Sigmoid colon (tissue), 4 donors: ENCODE results near the gene CYP26B1.

Experiments
- CTCF ChIP-seq, 4 experiments: fragments of 450-650 bp in 3 of 4; fragments of 200-600 bp in 1 of 4; IDR thresholded peaks; one replicate each; pipeline ENCODE4 v1.5.1; 2016 to 2019; ENCODE audit warnings: antibody characterized with exemption in 4 of 4, mild to moderate bottlenecking in 3 of 4, moderate library complexity in 2 of 4
- EP300 ChIP-seq, 4 donors: sonication (generic); formaldehyde crosslinking; IDR thresholded peaks; one replicate each; pipeline ENCODE4 v1.6.1; 2017; ENCODE audit warnings: antibody characterized with exemption in 4 of 4

GRCh38 chr2:72173640-72174321 is 26.1 kb upstream of the CYP26B1 start:
- no peak for TF ChIP-seq CTCF (IDR thresholded peaks at IDR 0.05)
- TF ChIP-seq EP300 (IDR thresholded peaks at IDR 0.05): no peak
